Right lung (tissue), 5 donors: ENCODE measurements around the gene IP6K3. TPM values are rescaled to one million over a fixed set of nuclear protein-coding genes. Genes with fewer than 3 reads are reported as not detected.

ENCODE experiments used
- DNase-seq, 2 donors: peaks; one replicate each; pipeline ENCODE4 v3.0.0-alpha.2; 2013
- polyA plus RNA-seq, 5 donors: library from polyadenylated mRNA; unstranded; fragments of 120-200 nt; gene quantifications; one replicate each; pipeline versions ENCODE4 v1.2.1 to v1.2.3, GENCODE V29; 2013; ENCODE audit warnings: inconsistent platforms in 1 of 5, low replicate concordance in 1 of 5; ENCODE audit not compliant: insufficient read length in 5 of 5, insufficient read depth in 1 of 5

The IP6K3 gene
- polyA plus RNA-seq, 5 donors: 2.4 to 5.5 (median 3.6) TPM

DNA sequence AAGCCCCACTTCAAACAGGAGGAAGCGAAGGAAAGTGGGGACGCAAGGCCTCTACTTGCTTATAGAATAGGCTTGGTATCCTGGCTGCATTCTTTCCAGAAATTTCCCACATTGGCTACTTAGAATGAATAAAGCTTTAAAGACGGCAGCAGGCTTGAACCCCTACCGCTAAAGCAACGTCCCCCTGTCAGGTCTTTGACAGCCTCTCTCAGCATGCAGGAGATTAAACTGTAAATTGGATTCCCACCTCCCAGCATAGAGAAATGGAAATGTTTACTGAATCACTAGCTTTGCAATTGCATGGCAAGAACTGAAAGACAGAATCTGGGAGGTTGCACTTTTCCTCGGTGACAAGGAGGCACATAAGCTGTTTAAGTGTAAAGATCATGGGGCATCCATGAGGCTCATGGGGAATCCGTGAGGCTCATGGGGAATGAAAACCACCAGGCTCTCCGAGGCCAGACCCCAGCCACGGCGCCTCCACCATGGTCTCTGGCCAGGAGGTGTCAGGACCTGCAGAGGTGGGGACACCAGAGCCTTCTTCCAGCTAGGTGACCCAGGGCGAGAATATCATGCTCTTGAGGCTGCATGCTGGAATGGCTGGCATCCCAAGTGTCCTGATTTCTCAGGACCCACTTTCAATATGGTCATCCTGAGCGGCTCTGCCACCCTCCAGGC lies 31.9 kb upstream of the IP6K3 start:
- no peak for DNase-seq

GRCh38 chr6:33777398-33778388 lies 31.0 kb upstream of the IP6K3 start:
- no peak for DNase-seq

- no peak for DNase-seq
These were observed 30.1 kb upstream of the IP6K3 start for GRCh38 chr6:33776764-33777163.

DNA sequence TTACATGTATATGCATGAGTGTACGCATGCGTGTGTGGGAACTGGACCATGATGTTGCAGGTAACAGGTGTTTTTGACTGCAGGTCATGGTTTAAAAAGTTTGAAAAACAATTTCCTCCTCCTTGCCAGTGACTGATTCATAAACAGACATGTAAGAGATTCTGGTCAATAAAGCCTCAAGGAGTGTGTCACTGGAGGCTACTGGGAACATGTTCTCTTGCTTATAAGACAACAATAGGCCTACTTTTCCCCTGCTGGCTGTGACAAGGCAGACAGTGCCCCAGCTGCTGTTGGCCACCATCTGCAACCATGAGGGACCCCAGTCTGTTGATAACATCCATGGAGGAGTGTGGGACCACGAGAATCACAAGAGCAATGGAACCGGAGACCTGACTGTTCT lies 29.5 kb upstream of the IP6K3 start:
- no peak for DNase-seq

GRCh38 chr6:33774774-33775173 lies 28.1 kb upstream of the IP6K3 start:
- DNase-seq: no peak

DNA sequence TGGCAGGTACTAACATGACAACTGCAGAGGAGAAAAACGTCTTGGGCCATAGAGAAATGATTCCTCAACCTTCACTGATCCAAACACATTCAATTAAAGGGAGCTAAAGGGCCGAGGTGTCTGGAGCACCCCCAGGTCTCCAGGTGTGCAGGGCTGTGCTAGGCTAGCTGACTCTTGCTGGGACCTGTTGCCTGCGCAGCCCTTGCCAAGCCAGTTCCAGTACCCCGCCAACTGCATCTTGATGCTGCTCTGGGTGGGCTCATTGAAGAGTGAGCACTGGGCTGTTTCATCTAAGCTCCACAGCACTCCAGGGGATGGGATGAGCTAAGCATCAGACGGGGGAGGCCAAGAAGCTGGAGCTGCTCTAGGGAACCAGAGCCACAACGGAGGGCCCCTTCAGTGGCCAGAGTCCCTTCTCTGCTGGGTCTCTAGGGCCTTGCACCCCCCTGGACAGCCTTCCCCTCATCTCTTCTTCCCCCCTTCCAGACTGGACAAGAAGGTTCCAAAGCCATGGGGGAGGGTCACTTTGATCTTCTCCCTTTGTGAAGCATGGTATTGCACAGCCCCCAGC lies 26.3 kb upstream of the IP6K3 start:
- no peak for DNase-seq

DNA sequence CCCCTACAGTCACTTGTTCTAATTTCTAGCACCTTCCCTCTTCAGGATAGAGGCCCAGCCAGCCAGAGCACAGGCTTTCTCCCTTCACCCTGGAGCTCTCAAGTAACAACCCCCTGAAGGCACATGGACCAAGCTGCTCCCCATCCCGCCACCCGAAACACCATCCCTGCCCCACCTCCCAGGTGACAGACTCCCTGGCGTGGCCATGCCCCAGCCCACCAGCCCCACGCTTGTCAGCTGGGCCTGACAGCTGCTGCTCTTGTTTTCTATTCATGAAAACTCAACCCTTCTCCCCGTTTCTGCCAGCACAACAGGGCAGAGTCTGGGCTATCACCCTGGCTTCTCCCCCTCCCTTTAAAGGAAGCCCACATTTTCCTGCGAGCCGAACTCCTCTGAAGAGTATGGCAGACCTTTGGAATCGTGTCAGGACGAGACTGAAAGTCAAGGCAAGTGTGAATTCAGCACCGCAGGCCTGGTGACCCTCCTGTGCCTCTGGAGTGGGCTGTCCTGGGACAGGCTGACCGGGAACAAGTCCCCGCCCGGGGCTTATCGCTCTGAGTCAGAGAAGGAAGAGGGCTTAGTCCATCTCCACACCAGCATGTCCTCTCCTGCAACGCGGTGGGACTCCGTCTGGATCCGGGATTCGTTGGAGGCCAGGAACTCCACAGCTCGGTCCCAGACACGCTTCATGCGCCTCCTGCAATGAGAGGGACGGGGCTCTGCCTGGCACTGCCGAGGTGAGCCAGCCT lies 25.6 kb upstream of the IP6K3 start:
- DNase-seq: no peak

DNA sequence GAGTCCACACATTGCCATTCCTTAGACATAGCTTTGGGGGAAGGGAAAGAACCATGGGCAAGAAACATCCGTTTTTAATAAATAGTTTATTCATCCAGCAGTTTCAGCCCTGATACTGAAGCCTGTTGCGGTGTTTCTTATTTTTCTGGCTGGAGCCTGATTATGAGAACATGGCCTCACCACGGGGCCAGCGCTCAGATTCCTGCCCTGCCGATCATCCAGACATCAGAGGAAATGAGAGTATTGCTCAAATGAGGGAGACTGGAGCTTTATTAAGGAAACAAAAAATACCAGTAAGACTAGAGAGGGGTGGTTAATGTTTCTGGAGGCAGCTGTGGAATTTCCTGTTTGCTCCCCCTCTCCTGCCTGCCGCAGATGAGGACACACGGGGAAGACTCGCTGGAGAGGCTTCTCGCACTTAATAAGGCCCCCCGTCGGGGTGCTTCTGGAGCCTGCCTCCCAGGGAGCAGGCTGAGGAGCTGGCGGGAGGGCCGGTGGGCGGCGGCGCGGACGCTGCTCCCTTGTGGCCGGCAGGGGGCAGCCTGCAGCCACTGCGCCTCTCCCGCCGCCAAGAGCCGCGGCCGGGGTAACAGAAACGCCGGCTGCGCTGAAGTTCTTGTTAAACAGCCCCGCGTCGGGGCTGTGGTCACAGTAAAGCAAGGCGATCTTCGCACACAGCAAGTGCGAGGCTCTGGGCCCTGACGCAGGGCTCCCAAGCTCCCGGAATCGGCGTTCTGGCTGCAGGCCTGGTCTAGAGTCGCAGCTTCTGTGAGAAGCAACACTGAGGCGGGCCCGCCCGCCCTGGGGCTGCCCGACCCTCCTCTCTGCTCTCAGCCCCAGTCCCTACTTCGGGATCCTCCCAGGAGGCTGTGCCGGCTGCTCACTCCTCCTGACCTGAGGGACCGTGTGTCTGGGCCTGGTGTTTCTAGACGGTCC lies 24.7 kb upstream of the IP6K3 start:
- peak; percentile 89 to 91 for DNase-seq

DNA sequence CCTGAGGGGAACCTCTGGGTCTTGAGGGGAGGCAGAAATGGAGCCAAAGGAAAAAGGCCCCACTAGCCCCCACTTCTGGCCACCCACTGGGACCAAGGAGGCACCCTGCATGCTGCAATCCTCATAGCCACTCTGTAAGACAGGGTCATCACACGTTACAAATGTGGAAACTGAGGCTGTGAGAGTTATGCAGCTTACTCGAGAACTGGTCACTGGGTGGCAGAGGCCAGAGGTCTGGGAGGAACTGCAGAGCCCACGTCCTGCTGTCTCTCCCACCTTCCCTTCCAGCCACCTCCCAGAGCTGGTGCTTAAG lies 24.1 kb upstream of the IP6K3 start:
- DNase-seq: no peak

DNA sequence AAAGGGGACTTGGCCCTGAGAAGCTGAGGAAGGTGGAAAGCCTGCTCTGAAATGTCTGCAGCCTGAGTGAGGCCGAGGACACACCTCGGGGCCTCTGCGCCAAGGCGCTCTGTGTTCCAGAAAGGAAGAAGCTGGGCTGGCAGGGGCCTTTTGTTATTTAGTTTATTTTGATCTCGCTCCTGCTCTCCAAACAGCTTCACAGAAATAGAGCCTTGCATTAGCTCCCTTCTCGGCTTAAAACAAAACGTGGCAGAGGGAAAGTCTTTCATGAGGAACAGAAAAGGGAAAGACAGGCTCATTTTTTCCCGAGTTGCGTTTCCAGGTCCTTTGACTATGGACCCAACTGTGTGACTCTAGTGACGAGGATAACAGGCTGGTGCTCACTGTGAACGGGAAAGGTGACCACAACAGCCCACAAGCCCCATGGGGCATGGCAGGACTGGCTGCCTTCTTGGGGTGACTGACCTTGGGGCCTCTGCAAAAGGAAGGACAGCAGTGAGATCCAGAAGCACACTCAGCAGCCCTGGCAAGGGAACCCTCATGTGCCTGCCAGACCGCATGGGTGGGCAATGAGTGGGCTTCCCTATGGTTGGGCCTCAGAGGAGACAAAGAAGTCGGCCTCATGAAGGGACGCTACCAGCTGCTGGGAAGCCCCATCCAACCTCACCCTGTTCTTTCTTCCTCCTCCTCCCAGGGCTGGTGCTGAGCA lies 23.6 kb upstream of the IP6K3 start:
- DNase-seq: no peak

DNA sequence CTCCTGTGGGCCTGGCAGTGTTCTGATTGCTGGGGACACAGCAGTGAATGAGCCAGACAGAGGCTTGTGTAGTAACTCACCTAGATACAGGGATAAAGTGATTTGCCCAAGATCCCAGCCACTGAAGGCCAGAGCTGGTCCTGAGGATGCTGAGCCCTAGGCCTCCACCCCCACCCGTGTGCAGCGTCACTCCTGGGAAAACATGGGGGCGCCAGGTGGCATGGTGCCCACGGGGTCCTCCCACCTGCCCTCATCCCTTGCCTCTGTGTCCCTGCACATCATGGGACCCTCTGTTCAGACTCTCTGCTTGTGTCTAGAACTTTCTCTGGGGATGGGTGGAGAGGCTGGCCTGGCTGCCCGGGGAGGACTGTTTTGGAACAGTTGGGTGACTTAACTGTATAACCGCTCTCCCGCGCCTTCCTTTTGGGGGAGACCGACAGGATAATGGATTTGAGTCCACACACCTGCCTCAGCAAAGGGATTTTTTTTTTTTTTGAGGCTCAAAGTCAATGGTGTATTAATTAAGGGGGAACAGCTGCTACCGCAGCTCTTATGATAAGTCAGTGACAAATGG lies 22.6 kb upstream of the IP6K3 start:
- DNase-seq: no peak

DNA sequence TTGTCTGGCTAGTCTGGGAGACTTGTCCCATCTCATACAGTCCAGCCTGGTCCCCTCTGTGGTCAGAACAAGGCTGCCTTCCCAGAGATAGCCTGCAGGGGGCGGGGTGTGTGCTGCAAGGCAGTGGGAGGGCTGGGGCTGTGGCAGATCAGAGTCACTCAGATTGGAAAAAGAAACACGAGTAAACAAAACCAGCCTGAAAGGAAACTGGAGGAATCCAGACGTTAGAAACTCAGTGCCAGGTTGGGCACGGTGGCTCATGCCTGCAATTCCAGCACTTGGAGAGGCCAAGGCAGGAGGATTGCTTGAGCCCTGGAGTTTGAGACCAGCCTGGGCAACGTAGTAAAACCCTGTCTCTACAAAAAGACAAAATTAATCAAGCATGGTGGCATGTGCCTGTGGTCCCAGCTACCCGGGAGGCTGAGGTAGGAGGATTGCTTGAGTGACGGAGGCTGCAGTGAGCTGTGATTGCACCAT lies 22.0 kb upstream of the IP6K3 start:
- peak in 1 of 2 donors; percentile 73 for DNase-seq

DNA sequence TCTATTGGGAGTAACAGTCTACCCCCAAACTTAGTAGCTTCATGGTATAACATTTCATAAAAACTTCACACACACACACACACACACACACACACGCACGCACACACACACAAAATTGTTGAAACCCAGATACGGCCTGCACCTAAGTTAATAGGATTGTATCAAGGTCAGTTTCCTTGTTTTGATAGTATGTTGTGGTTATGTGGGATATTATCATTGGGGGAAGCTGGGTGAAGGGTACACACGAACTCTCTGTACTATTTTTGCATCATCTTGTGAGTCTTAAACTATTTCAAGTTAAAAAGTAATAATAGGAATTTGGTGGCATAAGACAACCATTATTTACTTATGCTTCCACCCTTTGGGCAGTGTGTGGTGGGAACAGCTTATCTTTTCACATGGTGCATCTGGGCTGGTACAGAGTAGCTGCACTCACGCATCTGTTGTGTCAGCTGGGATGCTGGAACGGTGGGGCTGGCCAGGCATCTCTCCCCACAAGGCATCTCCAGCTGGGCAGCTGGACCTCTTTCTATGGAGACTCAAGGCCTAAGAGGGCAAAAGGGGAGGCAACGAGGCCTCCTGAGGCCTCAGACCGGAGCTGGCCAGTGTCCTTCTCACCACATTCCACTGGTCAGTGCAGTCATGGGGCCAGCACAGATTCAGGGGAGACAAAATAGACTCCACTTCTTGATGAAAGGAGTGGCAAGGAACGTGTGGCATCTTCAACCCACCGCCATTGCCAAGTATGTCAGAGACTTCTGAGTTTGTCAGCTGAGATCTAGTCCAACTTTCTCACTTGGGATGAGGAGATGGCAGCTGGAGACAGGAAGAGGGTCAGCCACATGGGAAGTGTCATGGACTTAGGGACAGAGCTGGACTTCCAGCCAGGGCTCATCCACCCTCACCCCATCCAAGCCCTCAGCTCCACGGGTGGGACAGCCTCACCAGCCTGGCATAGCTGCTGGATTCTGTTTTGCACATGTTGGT lies 20.5 kb upstream of the IP6K3 start:
- no peak for DNase-seq

- DNase-seq: no peak
These were observed 18.7 kb upstream of the IP6K3 start for GRCh38 chr6:33765368-33765767.

GRCh38 chr6:33764036-33764435 lies 17.3 kb upstream of the IP6K3 start:
- no peak for DNase-seq

DNA sequence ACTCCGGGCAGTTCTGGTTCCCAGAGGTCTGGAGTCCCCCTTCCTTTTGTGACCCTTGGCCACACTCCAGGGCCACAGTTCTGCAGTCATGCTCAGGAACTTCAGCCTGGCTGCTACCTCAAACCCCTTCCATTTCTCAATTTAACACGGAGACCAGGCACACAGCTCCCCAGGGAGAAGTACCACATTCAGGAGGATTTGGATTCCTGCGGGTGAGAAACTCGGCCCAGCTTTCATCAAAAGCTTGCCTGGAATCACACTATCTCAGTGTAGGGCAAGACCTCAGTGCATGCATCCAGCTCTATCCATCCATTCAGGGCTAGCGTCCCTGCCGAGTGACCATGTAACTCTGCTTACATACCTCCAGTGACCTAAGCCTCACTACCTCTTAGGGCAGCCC lies 16.8 kb upstream of the IP6K3 start:
- no peak for DNase-seq

DNA sequence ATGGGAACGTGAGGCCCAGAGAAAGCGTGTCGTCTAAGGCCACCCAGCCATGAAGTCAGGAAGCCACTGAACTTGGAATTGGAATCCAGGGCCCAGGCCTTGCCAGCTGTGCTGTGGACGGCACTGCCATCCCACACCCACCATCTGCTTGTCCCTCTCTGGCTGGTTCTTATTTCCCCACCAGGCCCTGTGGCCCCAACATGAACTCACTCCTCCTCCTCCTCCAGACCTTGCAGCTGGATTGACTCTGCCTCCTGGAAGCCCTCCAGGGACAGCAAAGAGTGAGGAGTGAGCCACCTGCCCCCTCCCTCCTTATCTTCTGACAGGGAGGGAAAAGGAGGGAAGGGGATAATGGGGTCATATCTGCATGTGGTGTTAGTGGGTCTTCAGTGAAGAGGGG lies 16.0 kb upstream of the IP6K3 start:
- no peak for DNase-seq

GRCh38 chr6:33761922-33762629 lies 15.4 kb upstream of the IP6K3 start:
- no peak for DNase-seq
